GM21423 (cell line): ENCODE data around the gene HMGCR.

Experiments used
- ATAC-seq: cut with Tn5 transposase; IDR thresholded peaks from one replicate; pipeline ENCODE4 v1.9.1; 2021; ENCODE audit warnings: mild to moderate bottlenecking, moderate library complexity; ENCODE audit not compliant: unreplicated experiment

Gene HMGCR

DNA sequence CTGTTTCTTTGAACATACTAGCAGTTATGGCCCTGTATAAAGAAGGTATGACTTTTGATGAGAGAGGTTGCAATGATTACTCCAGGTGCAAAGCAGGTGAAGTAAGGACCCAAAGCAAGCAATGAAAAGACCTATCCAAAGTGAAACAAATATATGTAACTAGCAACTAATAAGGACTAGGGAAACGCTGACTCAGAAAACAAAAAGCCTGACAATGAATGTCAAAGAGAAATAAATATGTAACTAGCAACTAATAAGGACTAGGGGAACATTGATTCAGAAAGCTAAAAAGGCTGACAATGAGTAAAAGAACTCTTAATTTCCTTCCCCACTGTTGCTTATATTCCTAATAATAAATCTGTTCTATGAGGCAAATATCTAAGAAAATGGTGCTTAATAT lies 43.1 kb downstream of the HMGCR start:
- ATAC-seq = no peak

DNA sequence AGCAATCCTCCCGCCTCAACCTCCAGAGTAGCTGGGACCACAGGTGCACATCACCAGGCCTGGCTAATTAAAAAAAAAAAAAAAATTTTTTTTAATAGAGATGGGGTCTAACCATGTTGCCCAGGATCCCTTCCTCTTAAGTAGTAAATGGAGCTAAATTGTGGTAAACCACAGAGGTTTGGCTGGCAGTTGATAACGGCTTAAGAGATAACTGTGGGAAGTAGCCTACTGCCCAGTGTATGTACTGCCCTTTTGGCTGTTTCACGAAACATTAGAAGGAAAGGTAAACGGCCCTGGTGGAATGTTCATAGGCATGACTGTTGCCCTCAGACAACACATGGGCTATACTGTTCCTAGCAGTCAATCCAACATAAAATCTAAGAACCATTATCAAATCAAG lies 44.4 kb downstream of the HMGCR start:
- no peak for ATAC-seq

DNA sequence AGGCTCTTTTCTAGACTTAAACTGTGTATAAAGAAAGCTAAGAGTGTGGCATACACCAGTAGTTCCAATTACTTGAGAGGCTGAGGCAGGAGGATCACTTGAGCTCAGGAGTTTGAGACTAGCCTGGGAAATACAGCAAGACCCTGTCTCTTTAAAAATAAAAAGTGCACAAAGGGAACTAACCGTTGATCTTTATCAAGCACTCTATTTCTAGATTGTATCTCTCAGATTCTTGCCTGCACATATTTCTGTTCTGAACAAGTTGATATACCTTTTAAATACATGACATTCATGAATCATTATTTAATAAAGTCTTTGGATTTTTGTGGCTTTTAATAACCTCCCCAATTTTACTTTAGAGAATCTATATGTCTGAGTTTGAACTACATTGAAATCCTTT lies 47.2 kb downstream of the HMGCR start:
- ATAC-seq = no peak

DNA sequence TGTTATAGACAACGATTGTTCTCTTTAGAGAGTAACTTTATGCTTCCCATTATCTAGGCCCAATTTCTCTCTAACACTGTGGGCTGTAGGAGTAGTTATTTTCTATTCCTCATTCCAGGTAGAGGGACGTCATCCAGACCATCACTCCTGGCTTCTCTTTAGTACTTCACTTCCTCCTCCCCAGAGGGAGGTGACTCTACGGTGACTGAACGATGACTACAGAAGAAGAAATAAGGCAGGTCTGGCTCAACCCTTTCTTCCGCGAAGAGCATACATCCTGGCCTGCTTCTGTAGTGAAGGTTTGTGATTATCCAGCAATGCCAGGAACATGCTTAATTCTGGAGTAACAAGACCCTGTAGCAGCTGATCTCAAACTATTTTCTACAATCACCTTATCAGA lies 50.8 kb downstream of the HMGCR start:
- no peak for ATAC-seq

DNA sequence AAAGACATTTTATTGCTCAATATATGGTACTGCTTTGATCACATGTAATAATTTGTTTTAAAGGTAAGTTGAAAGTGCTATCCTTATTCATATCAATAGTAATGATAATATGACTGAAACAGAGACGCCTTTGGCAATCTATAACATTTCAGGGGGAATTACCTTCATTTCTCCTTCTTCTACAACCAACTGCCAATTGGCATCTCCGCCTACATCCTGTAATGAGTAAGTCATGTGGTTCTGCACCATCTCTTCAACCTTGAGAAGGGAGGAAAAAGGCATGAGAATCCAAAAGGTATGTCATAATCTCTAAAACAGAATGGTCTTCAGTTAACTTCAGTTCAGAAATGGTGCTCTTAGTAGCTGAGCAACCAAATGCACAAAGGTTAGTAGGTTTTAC lies 52.4 kb downstream of the HMGCR start:
- no peak for ATAC-seq

DNA sequence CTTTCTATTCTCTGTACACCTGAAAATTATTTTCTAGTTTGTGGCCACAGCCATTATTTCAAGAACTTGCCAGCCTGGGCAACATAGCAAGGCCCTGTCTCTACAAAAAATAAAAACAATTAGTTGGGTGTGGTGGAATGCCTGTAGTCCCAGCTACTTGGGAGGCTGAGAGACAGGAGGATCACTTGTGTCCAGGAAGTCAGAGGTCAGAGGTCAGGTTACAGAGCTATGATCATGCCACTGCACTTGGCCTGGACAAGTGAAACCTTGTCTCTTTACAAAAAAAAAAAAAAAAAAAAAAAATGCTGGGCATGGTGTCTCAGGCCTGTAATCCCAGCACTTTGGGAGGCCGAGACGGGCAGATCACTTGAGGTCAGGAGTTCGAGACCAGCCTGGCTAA lies 58.3 kb downstream of the HMGCR start:
- no peak for ATAC-seq

DNA sequence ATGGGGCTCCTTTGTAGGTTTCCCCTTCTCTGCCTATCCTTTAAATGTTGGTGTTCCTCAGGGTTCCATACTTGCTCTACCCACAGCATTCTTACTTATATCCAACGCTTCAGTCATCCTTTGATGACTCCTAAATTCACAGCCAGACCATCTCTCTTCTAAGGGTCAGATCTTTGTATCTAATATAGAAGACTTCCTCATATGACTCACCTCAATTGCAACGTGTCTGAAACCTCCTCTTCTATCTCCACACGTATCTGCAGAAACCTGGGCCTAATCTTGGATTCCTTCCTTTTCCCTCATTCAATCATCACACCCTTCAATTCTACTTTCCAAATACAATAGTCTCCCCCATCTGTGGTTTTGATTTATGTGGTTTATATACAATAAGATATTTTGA lies 68.3 kb downstream of the HMGCR start:
- no peak for ATAC-seq
